Fibroblast of lung (primary cell): Measurements from ENCODE around the gene KDM2A.
A peak's percentile ranks its signal among the peaks of the same experiment; 100 is the strongest.

Experiments
- EZH2 ChIP-seq: IDR thresholded peaks from 2 replicates; pipeline ENCODE4 v1.5.1; 2012; ENCODE audit warnings: low read length, control low read depth, mild to moderate bottlenecking; ENCODE audit errors: missing control alignments
- TF ChIP-seq, protein P1 (sequence below), 2 donors: IDR thresholded peaks in 1 of 2; conservative IDR thresholded peaks in 1 of 2; 1 replicate in 1 of 2; 2 replicates in 1 of 2; pipeline ENCODE4 v1.5.1; 2011 to 2012; ENCODE audit warnings: low read length in 2 of 2, control low read depth in 1 of 2, inconsistent platforms in 1 of 2, low read depth in 1 of 2, mild to moderate bottlenecking in 1 of 2

GRCh38 chr11:67288452-67289225, 169.6 kb downstream of the KDM2A start:
- TF ChIP-seq, protein P1, sequence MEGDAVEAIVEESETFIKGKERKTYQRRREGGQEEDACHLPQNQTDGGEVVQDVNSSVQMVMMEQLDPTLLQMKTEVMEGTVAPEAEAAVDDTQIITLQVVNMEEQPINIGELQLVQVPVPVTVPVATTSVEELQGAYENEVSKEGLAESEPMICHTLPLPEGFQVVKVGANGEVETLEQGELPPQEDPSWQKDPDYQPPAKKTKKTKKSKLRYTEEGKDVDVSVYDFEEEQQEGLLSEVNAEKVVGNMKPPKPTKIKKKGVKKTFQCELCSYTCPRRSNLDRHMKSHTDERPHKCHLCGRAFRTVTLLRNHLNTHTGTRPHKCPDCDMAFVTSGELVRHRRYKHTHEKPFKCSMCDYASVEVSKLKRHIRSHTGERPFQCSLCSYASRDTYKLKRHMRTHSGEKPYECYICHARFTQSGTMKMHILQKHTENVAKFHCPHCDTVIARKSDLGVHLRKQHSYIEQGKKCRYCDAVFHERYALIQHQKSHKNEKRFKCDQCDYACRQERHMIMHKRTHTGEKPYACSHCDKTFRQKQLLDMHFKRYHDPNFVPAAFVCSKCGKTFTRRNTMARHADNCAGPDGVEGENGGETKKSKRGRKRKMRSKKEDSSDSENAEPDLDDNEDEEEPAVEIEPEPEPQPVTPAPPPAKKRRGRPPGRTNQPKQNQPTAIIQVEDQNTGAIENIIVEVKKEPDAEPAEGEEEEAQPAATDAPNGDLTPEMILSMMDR (conservative IDR thresholded peaks at IDR 0.05 in 1 of 2, IDR thresholded peaks at IDR 0.05 in 1 of 2; ENCODE audit: low read depth in 1 of 2, low read length in 2 of 2), result peak; percentile 21 to 22
- no peak for TF ChIP-seq EZH2
